BJ (cell line): ENCODE data around the gene RAB1B. TPM values are rescaled to one million over a fixed set of nuclear protein-coding genes. Genes with fewer than 3 reads are reported as not detected.

Source experiments
- CTCF ChIA-PET: fragments of 350-600 bp; formaldehyde crosslinking; extraction: SDS; loops from one replicate; lab custom pipeline; 2021; ENCODE audit warnings: antibody characterized with exemption, inconsistent platforms; lab: Yijun Ruan, JAX
- POLR2A ChIA-PET: fragments of 300-600 bp; sonication (Branson Sonifier 250); formaldehyde crosslinking; extraction: SDS; loops from one replicate; lab custom pipeline; 2021; ENCODE audit warnings: antibody characterized with exemption; lab: Charles Lee
- DNase-seq: peaks from one replicate; pipeline ENCODE4 v3.0.0-alpha.2; 2011; ENCODE audit warnings: low read depth
- H3K27me3 ChIP-seq: 2 replicates; pipeline ENCODE4 v1.6.0; 2011; ENCODE audit warnings: low read length; ENCODE audit not compliant: control insufficient read depth, insufficient read depth
- H3K36me3 ChIP-seq: 2 replicates; pipeline ENCODE4 v1.5.1; 2011; ENCODE audit warnings: low read length; ENCODE audit not compliant: control insufficient read depth, insufficient read depth
- H3K4me3 ChIP-seq: 2 replicates; pipeline ENCODE4 v1.5.1; 2011; ENCODE audit warnings: low read depth, mild to moderate bottlenecking, control low read depth, low read length
- polyA plus RNA-seq: library from polyadenylated mRNA; depleted of rRNA; stranded (reverse); fragments of >200 nt; gene quantifications from 2 replicates; pipeline ENCODE4 v1.2.3, GENCODE V29; 2011
- TF ChIP-seq, protein P1 (sequence below): IDR thresholded peaks from 2 replicates; pipeline ENCODE4 v1.5.1; 2011; ENCODE audit warnings: low read depth, mild to moderate bottlenecking, control low read depth, inconsistent platforms, low read length, moderate library complexity; ENCODE audit not compliant: insufficient read depth

The RAB1B gene
- polyA plus RNA-seq, 1 experiment, result 251 TPM

DNA sequence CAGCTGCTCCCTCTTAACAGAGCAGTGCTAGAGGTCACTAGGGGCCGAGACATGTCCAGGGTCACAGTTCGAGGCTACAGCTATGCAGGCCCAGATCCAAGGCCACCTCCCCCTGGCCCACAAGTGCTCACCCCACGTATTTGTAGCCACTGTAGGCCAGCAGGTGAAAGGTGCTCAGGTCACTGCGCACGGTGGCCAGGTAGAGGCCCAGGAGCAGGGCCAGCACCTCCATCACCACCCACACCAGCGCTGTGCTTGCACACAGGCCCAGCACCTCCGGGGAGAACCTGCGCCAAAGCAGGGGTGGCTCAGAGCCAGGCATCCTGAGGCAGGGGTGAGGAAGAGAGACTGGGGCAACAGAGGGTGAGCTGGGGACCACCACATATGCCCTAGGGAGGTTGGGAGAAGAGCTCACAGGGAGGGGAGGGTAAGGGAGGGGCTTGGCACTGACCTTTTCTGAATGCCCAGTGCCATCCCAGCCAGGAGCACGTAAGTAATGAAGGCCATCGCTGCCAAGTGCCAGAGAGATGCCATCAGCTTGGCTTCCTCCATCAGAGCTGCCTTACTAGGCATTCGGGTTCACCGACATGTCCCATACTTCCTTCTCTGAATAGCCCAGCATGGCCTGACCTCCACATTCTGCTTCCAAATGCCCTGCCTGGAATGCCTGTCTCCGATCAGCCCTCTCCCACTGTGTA lies 17.0 kb downstream of the RAB1B start:
- DNase-seq, result no peak
- TF ChIP-seq, protein P1, sequence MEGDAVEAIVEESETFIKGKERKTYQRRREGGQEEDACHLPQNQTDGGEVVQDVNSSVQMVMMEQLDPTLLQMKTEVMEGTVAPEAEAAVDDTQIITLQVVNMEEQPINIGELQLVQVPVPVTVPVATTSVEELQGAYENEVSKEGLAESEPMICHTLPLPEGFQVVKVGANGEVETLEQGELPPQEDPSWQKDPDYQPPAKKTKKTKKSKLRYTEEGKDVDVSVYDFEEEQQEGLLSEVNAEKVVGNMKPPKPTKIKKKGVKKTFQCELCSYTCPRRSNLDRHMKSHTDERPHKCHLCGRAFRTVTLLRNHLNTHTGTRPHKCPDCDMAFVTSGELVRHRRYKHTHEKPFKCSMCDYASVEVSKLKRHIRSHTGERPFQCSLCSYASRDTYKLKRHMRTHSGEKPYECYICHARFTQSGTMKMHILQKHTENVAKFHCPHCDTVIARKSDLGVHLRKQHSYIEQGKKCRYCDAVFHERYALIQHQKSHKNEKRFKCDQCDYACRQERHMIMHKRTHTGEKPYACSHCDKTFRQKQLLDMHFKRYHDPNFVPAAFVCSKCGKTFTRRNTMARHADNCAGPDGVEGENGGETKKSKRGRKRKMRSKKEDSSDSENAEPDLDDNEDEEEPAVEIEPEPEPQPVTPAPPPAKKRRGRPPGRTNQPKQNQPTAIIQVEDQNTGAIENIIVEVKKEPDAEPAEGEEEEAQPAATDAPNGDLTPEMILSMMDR, result no peak
- ChIA-PET CTCF (interaction anchor here (0.7 to 1.3 kb wide), 3 partner anchors 51 to 101 kb away, joined by 3 read pairs; partner anchors contain the start of gene RIN1), POLR2A (no interaction called here)
- H3K27me3 ChIP-seq, result no peaks in the 10 kb centered on the region
- H3K36me3 ChIP-seq, result peaks cover 10% of the 10 kb centered on the region
- no peak overlapping the region for H3K4me3 ChIP-seq

DNA sequence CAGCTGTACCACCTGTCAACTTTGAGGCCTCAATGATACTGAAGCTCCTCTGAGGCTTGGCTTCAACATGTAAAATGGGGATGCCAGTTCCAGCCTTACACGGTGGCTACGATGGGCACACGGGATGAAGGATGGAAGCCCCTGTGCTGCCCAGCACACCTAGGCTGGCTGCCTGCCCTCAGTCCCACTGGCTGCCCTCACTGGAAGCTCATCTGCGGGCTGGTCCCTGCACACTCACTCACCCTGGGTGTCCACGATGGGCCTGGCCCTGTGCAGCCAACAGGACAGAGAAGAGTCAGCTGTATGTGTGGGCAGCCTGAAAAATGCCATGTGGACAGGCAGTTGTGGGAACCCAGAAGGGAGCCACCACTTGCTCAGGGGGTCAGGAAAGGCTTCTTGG lies 18.3 kb downstream of the RAB1B start:
- POLR2A ChIA-PET, result no interaction called here
- no peak overlapping the region for H3K4me3 ChIP-seq
- CTCF ChIA-PET, result interaction anchor here (0.7 to 1.7 kb wide), 6 partner anchors 14 to 102 kb away, joined by 3 to 5 read pairs (median 4); partner anchors contain the start of gene RIN1
- peaks cover 4% of the 10 kb centered on the region for H3K27me3 ChIP-seq
- peaks cover 10% of the 10 kb centered on the region for H3K36me3 ChIP-seq
- TF ChIP-seq, protein P1, result no peak
- DNase-seq, result no peak

DNA sequence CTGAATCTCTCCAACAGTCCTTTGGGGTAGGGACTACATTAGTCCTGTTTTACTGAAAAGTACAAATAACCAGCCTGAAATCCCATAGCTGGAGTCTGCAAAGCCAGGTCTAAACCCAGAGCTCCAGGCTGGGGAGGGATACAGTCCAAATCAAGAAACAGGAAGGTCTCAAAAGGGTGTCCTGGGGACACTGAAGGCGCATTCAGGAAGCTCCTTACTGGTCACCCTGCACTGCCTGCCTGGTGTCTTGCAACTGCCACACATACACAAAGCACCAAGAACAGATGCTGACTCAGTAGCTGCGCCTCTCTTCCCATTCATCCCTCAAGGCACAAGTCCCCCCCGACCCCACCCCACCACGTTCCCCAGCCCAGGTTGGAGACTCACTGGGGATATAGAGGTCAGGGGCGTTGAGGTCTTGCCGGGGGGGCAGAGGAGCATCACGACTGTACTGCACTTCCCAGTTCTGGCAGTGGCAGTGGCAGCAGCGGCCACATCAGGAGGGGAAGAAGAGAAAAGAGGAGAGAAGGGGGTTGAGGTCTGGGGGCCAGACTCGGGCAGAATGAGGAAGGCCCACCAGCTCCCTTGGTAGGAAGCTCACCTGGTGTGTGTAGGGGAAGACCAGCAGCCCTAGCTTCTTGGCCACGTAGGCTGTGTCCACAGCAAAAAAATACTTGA lies 18.9 kb downstream of the RAB1B start:
- H3K36me3 ChIP-seq, result peaks cover 10% of the 10 kb centered on the region
- no peak overlapping the region; the same call in 1 of the 2 replicates for H3K4me3 ChIP-seq
- POLR2A ChIA-PET, result no interaction called here
- TF ChIP-seq, protein P1, result no peak
- DNase-seq, result no peak
- CTCF ChIA-PET, result interaction anchor here (1.3 to 4.5 kb wide), 6 partner anchors 10 to 102 kb away, joined by 3 to 34 read pairs (median 4); partner anchors contain the start of gene RIN1
- peaks cover 6% of the 10 kb centered on the region for H3K27me3 ChIP-seq

DNA sequence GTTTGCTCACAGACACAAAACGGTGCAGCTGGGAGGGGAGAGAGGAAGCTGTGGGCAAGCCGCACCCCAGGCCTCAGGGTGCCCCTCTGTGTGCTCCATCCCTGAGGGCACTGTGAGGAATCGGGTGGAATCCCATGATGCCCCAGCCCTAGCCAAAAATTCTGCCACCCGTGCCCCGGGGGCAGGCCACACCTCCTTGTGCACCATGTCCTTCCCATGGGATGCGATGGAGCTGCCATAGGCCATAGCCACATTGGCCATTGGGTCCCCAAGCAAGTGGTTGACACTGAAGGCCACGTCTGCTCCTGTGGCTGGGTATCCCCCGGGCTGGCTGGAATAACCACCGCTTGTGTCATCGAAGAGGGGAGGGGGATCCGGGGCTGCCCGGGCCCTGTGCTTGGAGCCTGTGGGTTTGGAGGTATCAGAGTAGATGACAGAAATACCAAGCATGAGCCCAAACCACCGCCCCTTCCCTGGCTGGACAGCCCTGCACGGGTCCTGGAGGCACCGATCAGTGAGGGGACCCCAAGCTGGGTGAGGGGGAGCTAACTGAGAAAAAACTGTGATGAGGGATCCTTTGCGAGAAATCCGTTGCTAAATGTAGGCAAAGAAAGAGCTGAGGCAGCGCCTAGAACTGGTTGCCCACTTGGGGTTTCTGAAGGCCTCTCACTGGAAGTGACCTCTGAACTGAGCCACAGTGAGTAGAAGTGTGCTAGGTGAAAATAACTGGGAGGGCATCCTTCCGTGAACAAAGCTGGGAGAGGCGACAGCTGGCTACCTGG lies 19.6 kb downstream of the RAB1B start:
- Histone ChIP-seq H3K27me3 (peaks cover 13% of the 10 kb centered on the region), H3K36me3 (peaks cover 10% of the 10 kb centered on the region), H3K4me3 (peak overlapping the region; percentile 84)
- ChIA-PET POLR2A (interaction anchor here (1.6 kb wide), 1 partner anchor 25 kb away, joined by 18 read pairs; no protein-coding TSS in a partner anchor), CTCF (interaction anchor here (1.1 to 4.5 kb wide), 8 partner anchors 11 to 133 kb away, joined by 3 to 34 read pairs (median 6); partner anchors contain the start of genes NPAS4, RAB1B and RIN1)
- TF ChIP-seq, protein P1, result no peak
- no peak for DNase-seq
